ENCODE measurements around the gene AMBP.

GRCh38 chr9:114015607-114016006 lies 62.5 kb downstream of the AMBP start:
- TF ChIP-seq EZH2 (IDR thresholded peaks at IDR 0.05; ENCODE audit: borderline replicate concordance, insufficient read depth, low read depth, low read length, poor library complexity, severe bottlenecking): no peak
- TF ChIP-seq, protein P1, sequence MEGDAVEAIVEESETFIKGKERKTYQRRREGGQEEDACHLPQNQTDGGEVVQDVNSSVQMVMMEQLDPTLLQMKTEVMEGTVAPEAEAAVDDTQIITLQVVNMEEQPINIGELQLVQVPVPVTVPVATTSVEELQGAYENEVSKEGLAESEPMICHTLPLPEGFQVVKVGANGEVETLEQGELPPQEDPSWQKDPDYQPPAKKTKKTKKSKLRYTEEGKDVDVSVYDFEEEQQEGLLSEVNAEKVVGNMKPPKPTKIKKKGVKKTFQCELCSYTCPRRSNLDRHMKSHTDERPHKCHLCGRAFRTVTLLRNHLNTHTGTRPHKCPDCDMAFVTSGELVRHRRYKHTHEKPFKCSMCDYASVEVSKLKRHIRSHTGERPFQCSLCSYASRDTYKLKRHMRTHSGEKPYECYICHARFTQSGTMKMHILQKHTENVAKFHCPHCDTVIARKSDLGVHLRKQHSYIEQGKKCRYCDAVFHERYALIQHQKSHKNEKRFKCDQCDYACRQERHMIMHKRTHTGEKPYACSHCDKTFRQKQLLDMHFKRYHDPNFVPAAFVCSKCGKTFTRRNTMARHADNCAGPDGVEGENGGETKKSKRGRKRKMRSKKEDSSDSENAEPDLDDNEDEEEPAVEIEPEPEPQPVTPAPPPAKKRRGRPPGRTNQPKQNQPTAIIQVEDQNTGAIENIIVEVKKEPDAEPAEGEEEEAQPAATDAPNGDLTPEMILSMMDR (IDR thresholded peaks at IDR 0.05): no peak
